Stimulated activated CD8-positive, alpha-beta memory T cell treated with anti-CD3 and anti-CD28 coated beads, Interleukin-15, amount 100 ng/mL, for 48 hours (primary cell): ENCODE data around the gene OSBPL5.
"Not testable (repeated sequence)": the region's sequence is repeated elsewhere in the genome, so short reads cannot be mapped to it uniquely, and the experiment has no call there.

Experiments
- DNase-seq, 2 donors: peaks; one replicate each; pipeline ENCODE4 v3.0.0-alpha.2; 2020; ENCODE audit warnings: low read depth in 2 of 2

The OSBPL5 gene

GRCh38 chr11:3085052-3085451 lies 80.1 kb downstream of the OSBPL5 start:
- no peak for DNase-seq

GRCh38 chr11:3083321-3083720 lies 81.8 kb downstream of the OSBPL5 start:
- DNase-seq = no peak

GRCh38 chr11:3081386-3081751 lies 83.7 kb downstream of the OSBPL5 start:
- no peak for DNase-seq

GRCh38 chr11:3080733-3081385 lies 84.3 kb downstream of the OSBPL5 start:
- no peak for DNase-seq

- no peak for DNase-seq
These were observed 85.0 kb downstream of the OSBPL5 start for GRCh38 chr11:3080104-3080503.

GRCh38 chr11:3077846-3078440 lies 87.2 kb downstream of the OSBPL5 start:
- DNase-seq = no peak

GRCh38 chr11:3077189-3077836 lies 87.8 kb downstream of the OSBPL5 start:
- no peak for DNase-seq

- DNase-seq = no peak
These were observed 90.1 kb downstream of the OSBPL5 start for GRCh38 chr11:3074912-3075589.

- DNase-seq = no peak
These were observed 92.1 kb downstream of the OSBPL5 start for GRCh38 chr11:3073029-3073435.

GRCh38 chr11:3069425-3069824 lies 95.7 kb downstream of the OSBPL5 start:
- no peak for DNase-seq

GRCh38 chr11:3066308-3066707 lies 98.8 kb downstream of the OSBPL5 start:
- DNase-seq = not testable (repeated sequence)

- not testable (repeated sequence) for DNase-seq
These were observed 100.4 kb downstream of the OSBPL5 start for GRCh38 chr11:3064709-3065108.

GRCh38 chr11:3063876-3064275 lies 101.2 kb downstream of the OSBPL5 start:
- DNase-seq = not testable (repeated sequence)

- DNase-seq = not testable (repeated sequence)
These were observed 101.7 kb downstream of the OSBPL5 start for GRCh38 chr11:3063432-3063831.

- DNase-seq = no peak
These were observed 104.6 kb downstream of the OSBPL5 start for GRCh38 chr11:3060436-3061025.

GRCh38 chr11:3058753-3059664 lies 106.1 kb downstream of the OSBPL5 start:
- no peak for DNase-seq

- DNase-seq = peak; percentile 93 to 96
These were observed 107.8 kb downstream of the OSBPL5 start, which contains the start of gene CARS1 for GRCh38 chr11:3057069-3057963. Gene CARS1, minus strand, starts transcription at chr11:3057423. Its CDS starts 56 bp downstream, at chr11:3057367.

- no peak for DNase-seq
These were observed 108.6 kb downstream of the OSBPL5 start for GRCh38 chr11:3056296-3057068.

GRCh38 chr11:3055891-3056290 lies 109.2 kb downstream of the OSBPL5 start:
- no peak for DNase-seq
